ENCODE results near the gene SLC4A8. TPM values are rescaled to one million over a fixed set of nuclear protein-coding genes. Genes with fewer than 3 reads are reported as not detected.

Gene SLC4A8
- total and polyA plus RNA-seq, 2 donors (not counting 3 experiments of a cell fraction or from before 2014, with no cell fraction given): 4.7 to 9.7 TPM

GRCh38 chr12:51521554-51522276 is 97.1 kb downstream of the SLC4A8 start:
- Histone ChIP-seq H3K4me2 (ENCODE audit: insufficient read depth, low read length) (no peak overlapping the region), H3K27me3 (ENCODE audit: control insufficient read depth in 2 of 2, insufficient read depth in 2 of 2, low read length in 2 of 2) (peaks cover 0 to 7% of the 10 kb centered on the region in 2 experiments), H2AFZ (ENCODE audit: low read depth, low read length) (no peak overlapping the region), H4K20me1 (replicated peaks; ENCODE audit: control insufficient read depth, extremely low read depth, insufficient read depth, low read length) (no peaks in the 10 kb centered on the region), H3K9ac (replicated peaks; ENCODE audit: extremely low read depth, insufficient read depth, low read length) (no peak overlapping the region), H3K36me3 (ENCODE audit: control insufficient read depth in 2 of 2, extremely low read depth in 1 of 2, insufficient read depth in 2 of 2, low read length in 2 of 2) (no peaks in the 10 kb centered on the region), H3K9me3 (replicated peaks; ENCODE audit: control insufficient read depth, insufficient read depth, low read length) (no peaks in the 10 kb centered on the region), H3K4me3 (replicated peaks in 1 of 3; ENCODE audit: insufficient read depth in 1 of 3, low read depth in 1 of 3, low read length in 3 of 3) (no peak overlapping the region), H3K79me2 (ENCODE audit: control insufficient read depth, insufficient read depth, low read length) (no peaks in the 10 kb centered on the region), H3K27ac (ENCODE audit: insufficient read depth, low read depth, low read length) (no peak overlapping the region), H3K9me1 (replicated peaks; ENCODE audit: control insufficient read depth, extremely low read depth, insufficient read depth, low read length) (no peaks in the 10 kb centered on the region), H3K4me1 (ENCODE audit: control insufficient read depth, extremely low read depth, insufficient read depth, low read length) (no peaks in the 10 kb centered on the region)
- BruUV-seq (replicated peaks): no TSS peak
- intact Hi-C loops (cut with micrococcal nuclease): no loop called here
- dilution Hi-C loops (cut with MboI; ENCODE audit: extremely low pct_ligation_motif_present, low sequenced_read_pairs): no loop called here
- FAIRE-seq (no peak), DNase-seq (ENCODE audit: low read depth, low spot score) (peak; percentile 10)
- TF ChIP-seq CTCF (IDR thresholded peaks at IDR 0.05; ENCODE audit: extremely low read depth in 1 of 2, insufficient read depth in 1 of 2, low read depth in 1 of 2, low read length in 2 of 2) (peak in 1 of 2 donors; percentile 12), POLR2AphosphoS5 (IDR thresholded peaks at IDR 0.05; ENCODE audit: insufficient read depth, low read depth, low read length) (no peak)
- ChIA-PET POLR2A (no interaction called here), CTCF (interaction anchor here (0.8 to 4.0 kb wide), 11 partner anchors 10 to 354 kb away, joined by 3 to 26 read pairs (median 7); a partner anchor contains a TSS)

- BruUV-seq (replicated peaks): no TSS peak
- DNase-seq (ENCODE audit: low read depth, low spot score): no peak
- no peaks in the 10 kb centered on the region for H3K9me1 ChIP-seq (replicated peaks; ENCODE audit: control insufficient read depth, extremely low read depth, insufficient read depth, low read length)
- dilution Hi-C loops (cut with MboI; ENCODE audit: extremely low pct_ligation_motif_present, low sequenced_read_pairs): no loop called here
- intact Hi-C loops (cut with micrococcal nuclease): no loop called here
- no peak overlapping the region for H3K9ac ChIP-seq (replicated peaks; ENCODE audit: extremely low read depth, insufficient read depth, low read length)
- TF ChIP-seq JUN (IDR thresholded peaks at IDR 0.05; ENCODE audit: borderline replicate concordance, insufficient read depth, insufficient read length, low read depth) (no peak), MAX (IDR thresholded peaks at IDR 0.05; ENCODE audit: insufficient read depth, insufficient read length) (no peak), POLR2AphosphoS5 (IDR thresholded peaks at IDR 0.05; ENCODE audit: insufficient read depth, low read depth, low read length) (no peak), GATA2 (IDR thresholded peaks at IDR 0.05; ENCODE audit: insufficient read depth, insufficient read length, low read depth, low read length) (no peak)
- H2AFZ ChIP-seq (ENCODE audit: low read depth, low read length): no peak overlapping the region
- ChIA-PET POLR2A (no interaction called here), CTCF (interaction anchor here (1.2 to 4.0 kb wide), 9 partner anchors 10 to 353 kb away, joined by 3 to 26 read pairs (median 7); a partner anchor contains a TSS)
- no peaks in the 10 kb centered on the region for H4K20me1 ChIP-seq (replicated peaks; ENCODE audit: control insufficient read depth, extremely low read depth, insufficient read depth, low read length)
- no peaks in the 10 kb centered on the region for H3K79me2 ChIP-seq (ENCODE audit: control insufficient read depth, insufficient read depth, low read length)
- H3K27ac ChIP-seq (ENCODE audit: insufficient read depth, low read depth, low read length): no peak overlapping the region
- peaks cover 0 to 7% of the 10 kb centered on the region in 2 experiments for H3K27me3 ChIP-seq (ENCODE audit: control insufficient read depth in 2 of 2, insufficient read depth in 2 of 2, low read length in 2 of 2)
- H3K9me3 ChIP-seq (replicated peaks; ENCODE audit: control insufficient read depth, insufficient read depth, low read length): no peaks in the 10 kb centered on the region
- H3K4me2 ChIP-seq (ENCODE audit: insufficient read depth, low read length): no peak overlapping the region
- no peak for FAIRE-seq
- H3K4me1 ChIP-seq (ENCODE audit: control insufficient read depth, extremely low read depth, insufficient read depth, low read length): no peaks in the 10 kb centered on the region
- H3K36me3 ChIP-seq (ENCODE audit: control insufficient read depth in 2 of 2, extremely low read depth in 1 of 2, insufficient read depth in 2 of 2, low read length in 2 of 2): no peaks in the 10 kb centered on the region
- no peak overlapping the region for H3K4me3 ChIP-seq (replicated peaks in 1 of 3; ENCODE audit: insufficient read depth in 1 of 3, low read depth in 1 of 3, low read length in 3 of 3)
Measured at GRCh38 chr12:51522696-51523095, 98.1 kb downstream of the SLC4A8 start.
